Omental fat pad (tissue), 4 donors: ENCODE measurements around the gene ACIN1. TPM values are rescaled to one million over a fixed set of nuclear protein-coding genes. Genes with fewer than 3 reads are reported as not detected.

Experiments
- ATAC-seq: fragments of 150-250 bp; one replicate; pipeline ENCODE4 v1.9.1; 2016; ENCODE audit warnings: mild to moderate bottlenecking, moderate library complexity; ENCODE audit not compliant: low FRiP score
- DNase-seq: peaks from one replicate; pipeline ENCODE4 v3.0.0-alpha.2; 2019; ENCODE audit warnings: low spot score
- CTCF ChIP-seq, 3 donors: fragments of 450-650 bp; IDR thresholded peaks; one replicate each; pipeline ENCODE4 v1.5.1; 2016 to 2017; ENCODE audit warnings: antibody characterized with exemption in 3 of 3, mild to moderate bottlenecking in 3 of 3, moderate library complexity in 2 of 3
- total RNA-seq, 4 donors: library from RNA; depleted of rRNA; stranded (reverse); fragments of >200 nt; gene quantifications; one replicate each; pipeline ENCODE4 v1.1.0, GENCODE V29; 2016

The ACIN1 gene
- total RNA-seq, 4 donors from 2014 or later: 85.6 to 143 (median 120) TPM

GRCh38 chr14:23047751-23048693 is 46.9 kb downstream of the ACIN1 start:
- no peak for TF ChIP-seq CTCF (IDR thresholded peaks at IDR 0.05)
- ATAC-seq (no peak), DNase-seq (no peak)

GRCh38 chr14:23047034-23047634 is 47.8 kb downstream of the ACIN1 start:
- ATAC-seq: no peak
- no peak for DNase-seq
- no peak for TF ChIP-seq CTCF (IDR thresholded peaks at IDR 0.05)

GRCh38 chr14:23045419-23046357 is 49.2 kb downstream of the ACIN1 start:
- TF ChIP-seq CTCF (IDR thresholded peaks at IDR 0.05): no peak
- no peak for DNase-seq
- no peak for ATAC-seq

GRCh38 chr14:23044840-23045239 is 50.1 kb downstream of the ACIN1 start:
- DNase-seq (no peak), ATAC-seq (no peak)
- TF ChIP-seq CTCF (IDR thresholded peaks at IDR 0.05): no peak

GRCh38 chr14:23043754-23044153 is 51.2 kb downstream of the ACIN1 start:
- DNase-seq (no peak), ATAC-seq (no peak)
- TF ChIP-seq CTCF (IDR thresholded peaks at IDR 0.05): no peak

- TF ChIP-seq CTCF (IDR thresholded peaks at IDR 0.05): no peak
- DNase-seq: no peak
- no peak for ATAC-seq
Measured at GRCh38 chr14:23043145-23043544, 51.8 kb downstream of the ACIN1 start.
